Karpas-422 (cell line): Measurements from ENCODE around the gene HIF1A. TPM values are rescaled to one million over a fixed set of nuclear protein-coding genes. Genes with fewer than 3 reads are reported as not detected.

Experiments
- DNase-seq: peaks from one replicate; pipeline ENCODE4 v3.0.0-alpha.2; 2015
- H2AFZ ChIP-seq: fragments of 200-600 bp; sonication (generic); 2 replicates; pipeline ENCODE4 v1.6.1; 2014; ENCODE audit warnings: antibody characterized with exemption, low read length, mixed read lengths
- H3K27ac ChIP-seq: fragments of 200-600 bp; sonication (generic); 2 replicates; pipeline ENCODE4 v1.5.1; 2014; ENCODE audit warnings: mild to moderate bottlenecking, low read length, moderate library complexity
- H3K27me3 ChIP-seq: fragments of 200-600 bp; sonication (generic); 2 replicates; pipeline ENCODE4 v1.6.1; 2014; ENCODE audit warnings: low read length, mixed read lengths
- H3K36me3 ChIP-seq: fragments of 200-600 bp; sonication (generic); 2 replicates; pipeline ENCODE4 v1.6.1; 2014; ENCODE audit warnings: low read length, mixed read lengths; ENCODE audit not compliant: insufficient read depth
- H3K4me1 ChIP-seq: fragments of 200-600 bp; sonication (generic); 2 replicates; pipeline ENCODE4 v1.6.1; 2014; ENCODE audit warnings: mild to moderate bottlenecking, low read length, mixed read lengths
- H3K4me2 ChIP-seq: fragments of 200-600 bp; sonication (generic); 2 replicates; pipeline ENCODE4 v1.6.1; 2014; ENCODE audit warnings: low read length, low read depth, mild to moderate bottlenecking; ENCODE audit not compliant: poor library complexity, severe bottlenecking
- H3K4me3 ChIP-seq: fragments of 200-600 bp; sonication (generic); 2 replicates; pipeline ENCODE4 v1.5.1; 2014; ENCODE audit warnings: mild to moderate bottlenecking, antibody characterized with exemption, low read length, mixed read lengths
- H3K79me2 ChIP-seq: fragments of 200-600 bp; sonication (generic); 2 replicates; pipeline ENCODE4 v1.6.1; 2014; ENCODE audit warnings: mild to moderate bottlenecking, low read length, mixed read lengths
- H3K9ac ChIP-seq: fragments of 200-600 bp; sonication (generic); 2 replicates; pipeline ENCODE4 v1.6.0; 2014; ENCODE audit warnings: low read length
- H3K9me2 ChIP-seq: fragments of 200-600 bp; sonication (generic), shearing (Covaris generic); replicated peaks from 2 replicates; pipeline ENCODE4 v1.6.0; 2014; ENCODE audit warnings: mild to moderate bottlenecking, low read length, moderate library complexity; ENCODE audit not compliant: insufficient read depth
- H3K9me3 ChIP-seq: fragments of 300-700, 200-600 bp; sonication (generic); 2 replicates; pipeline ENCODE4 v1.6.1; 2014; ENCODE audit warnings: low read length, mixed read lengths
- H4K20me1 ChIP-seq: fragments of 200-600 bp; sonication (generic); 2 replicates; pipeline ENCODE4 v1.6.1; 2014; ENCODE audit warnings: mild to moderate bottlenecking, antibody characterized with exemption, low read length, low read depth; ENCODE audit not compliant: insufficient read depth
- total RNA-seq: library from RNA; depleted of rRNA; stranded (reverse); fragments of >200 nt; shearing (Covaris generic); gene quantifications from 2 replicates; pipeline ENCODE4 v1.2.3, GENCODE V29; 2014; ENCODE audit warnings: low replicate concordance

HIF1A gene
- total RNA-seq, 1 experiment from 2014 or later = 233 TPM

DNA sequence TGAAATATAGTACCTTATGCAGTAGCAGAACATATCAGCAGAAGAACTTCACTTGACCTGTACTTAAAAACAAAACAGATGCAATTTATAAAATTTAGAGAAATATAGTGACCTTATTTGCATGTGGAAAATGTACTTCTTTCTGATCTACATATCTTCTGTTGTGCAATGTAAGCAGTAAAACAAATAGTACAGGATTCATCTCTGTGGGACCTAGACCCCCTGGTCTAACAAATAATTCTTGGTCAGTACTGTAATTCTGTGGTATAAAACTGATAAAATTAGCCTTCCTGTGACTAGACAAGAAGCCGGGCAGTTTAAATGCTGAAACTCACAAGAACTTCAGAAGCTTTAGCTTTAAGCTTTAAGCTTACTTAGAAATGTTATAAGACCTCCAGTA, 21.6 kb downstream of the HIF1A start:
- Histone ChIP-seq H4K20me1 (peaks cover 68% of the 10 kb centered on the region), H3K27ac (peak overlapping the region; percentile 80), H3K36me3 (peaks cover 18% of the 10 kb centered on the region), H3K9me3 (no peaks in the 10 kb centered on the region), H3K4me2 (peak overlapping the region; percentile 60), H3K9ac (peak overlapping the region; percentile 19; the same call in 1 of the 2 replicates), H2AFZ (no peak overlapping the region), H3K27me3 (no peaks in the 10 kb centered on the region), H3K4me3 (peak overlapping the region; percentile 20), H3K9me2 (no peaks in the 10 kb centered on the region), H3K79me2 (peaks cover 97% of the 10 kb centered on the region), H3K4me1 (peaks cover 94% of the 10 kb centered on the region)
- no peak for DNase-seq

DNA sequence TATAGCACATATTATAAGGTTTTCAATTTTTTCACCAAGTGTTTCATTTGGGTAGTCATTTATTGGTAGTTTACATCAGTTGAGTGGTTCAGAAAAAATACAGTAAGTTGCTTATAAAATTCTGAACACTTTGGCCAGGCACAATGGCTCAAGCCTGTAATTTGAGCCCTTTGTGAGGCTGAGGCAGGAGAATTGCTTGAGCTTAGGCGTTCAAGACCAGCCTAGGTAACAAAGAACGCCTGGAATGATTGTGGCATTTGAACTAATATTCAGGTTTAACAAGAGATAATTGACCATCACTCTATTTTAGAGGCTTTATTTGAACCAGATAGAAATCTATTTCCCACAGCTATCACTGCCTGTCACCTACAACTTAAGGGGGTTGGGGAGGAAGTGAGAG, 22.7 kb downstream of the HIF1A start:
- Histone ChIP-seq H3K4me2 (peak overlapping the region; percentile 60), H3K79me2 (peaks cover 97% of the 10 kb centered on the region), H3K4me1 (peaks cover 87% of the 10 kb centered on the region), H3K27ac (peak overlapping the region; percentile 80), H3K9me3 (no peaks in the 10 kb centered on the region), H3K36me3 (peaks cover 29% of the 10 kb centered on the region), H4K20me1 (peaks cover 58% of the 10 kb centered on the region), H3K4me3 (0 out of 2 replicates have a peak overlapping the region, but pooled peaks have one; percentile 12), H2AFZ (no peak overlapping the region), H3K9me2 (no peaks in the 10 kb centered on the region), H3K9ac (peak overlapping the region; percentile 29), H3K27me3 (no peaks in the 10 kb centered on the region)
- DNase-seq = no peak

DNA sequence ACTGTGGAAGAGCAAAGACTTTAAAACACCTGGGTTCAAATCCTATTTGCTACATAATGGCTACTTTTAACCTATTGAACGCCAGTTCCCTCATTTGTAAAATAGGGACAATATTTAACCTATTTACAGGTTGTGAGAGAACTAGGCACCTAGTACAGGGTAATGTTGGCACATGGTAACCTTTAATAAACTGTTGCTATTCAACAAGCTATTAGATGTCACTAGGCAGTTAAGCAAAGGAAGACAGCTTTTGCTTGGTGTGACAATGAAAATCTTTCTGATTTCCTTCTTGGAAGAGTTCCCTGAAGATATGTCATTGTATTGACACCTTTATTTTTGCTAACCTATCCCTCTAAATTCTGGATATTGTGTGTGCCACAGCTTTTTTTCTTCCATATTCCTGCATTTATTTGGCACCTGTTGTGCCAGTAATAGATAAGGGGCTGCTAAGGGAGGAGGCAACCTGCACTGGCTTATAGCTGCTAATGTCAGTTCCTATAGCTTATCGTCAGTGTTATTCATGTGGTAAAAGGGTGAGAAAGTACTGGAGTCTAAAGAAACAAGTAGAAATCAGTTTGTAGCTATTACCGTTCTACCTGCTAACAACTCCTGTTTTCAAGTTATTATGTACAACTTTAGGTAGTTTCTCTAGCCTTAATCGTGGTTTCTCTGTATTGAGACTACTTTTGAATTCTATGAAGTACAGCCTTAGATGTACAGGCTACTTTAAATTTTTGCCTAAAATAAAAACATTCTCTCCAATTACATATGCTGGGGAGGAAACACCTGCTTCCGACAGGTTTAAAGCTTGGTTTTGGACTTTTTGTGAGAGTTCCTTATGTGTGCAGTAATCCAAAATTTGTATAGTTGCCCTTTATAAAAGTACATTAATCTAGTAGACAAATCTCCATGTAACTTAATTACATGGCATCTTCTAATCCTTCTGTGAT, 24.3 kb downstream of the HIF1A start:
- no peak for DNase-seq
- no peaks in the 10 kb centered on the region for H3K27me3 ChIP-seq
- peaks cover 96% of the 10 kb centered on the region for H3K79me2 ChIP-seq
- H3K4me3 ChIP-seq = peak overlapping the region; percentile 1; the same call in 1 of the 2 replicates
- H3K9me3 ChIP-seq = no peaks in the 10 kb centered on the region
- H3K9me2 ChIP-seq = no peaks in the 10 kb centered on the region
- peak overlapping the region; percentile 29 for H3K9ac ChIP-seq
- no peak overlapping the region for H2AFZ ChIP-seq
- peak overlapping the region; percentile 80 for H3K27ac ChIP-seq
- H3K36me3 ChIP-seq = peaks cover 40% of the 10 kb centered on the region
- peak overlapping the region; percentile 60 for H3K4me2 ChIP-seq
- H3K4me1 ChIP-seq = peaks cover 82% of the 10 kb centered on the region
- peaks cover 46% of the 10 kb centered on the region for H4K20me1 ChIP-seq

DNA sequence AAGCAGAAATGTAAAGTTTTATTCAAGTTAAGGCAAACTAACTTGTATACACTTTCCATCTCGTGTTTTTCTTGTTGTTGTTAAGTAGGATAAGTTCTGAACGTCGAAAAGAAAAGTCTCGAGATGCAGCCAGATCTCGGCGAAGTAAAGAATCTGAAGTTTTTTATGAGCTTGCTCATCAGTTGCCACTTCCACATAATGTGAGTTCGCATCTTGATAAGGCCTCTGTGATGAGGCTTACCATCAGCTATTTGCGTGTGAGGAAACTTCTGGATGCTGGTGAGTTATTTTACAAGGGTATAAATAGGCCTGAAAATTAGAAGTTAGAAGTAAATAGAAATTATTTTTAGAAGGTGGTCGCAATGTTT, 25.0 kb downstream of the HIF1A start:
- peaks cover 81% of the 10 kb centered on the region for H3K4me1 ChIP-seq
- peaks cover 95% of the 10 kb centered on the region for H3K79me2 ChIP-seq
- no peak overlapping the region for H2AFZ ChIP-seq
- H3K4me2 ChIP-seq = peak overlapping the region; percentile 60
- no peak overlapping the region for H3K9ac ChIP-seq
- no peak overlapping the region for H3K4me3 ChIP-seq
- H3K27me3 ChIP-seq = no peaks in the 10 kb centered on the region
- H3K36me3 ChIP-seq = peaks cover 45% of the 10 kb centered on the region
- no peaks in the 10 kb centered on the region for H3K9me3 ChIP-seq
- peak overlapping the region; percentile 80 for H3K27ac ChIP-seq
- H4K20me1 ChIP-seq = peaks cover 46% of the 10 kb centered on the region
- H3K9me2 ChIP-seq = no peaks in the 10 kb centered on the region
- no peak for DNase-seq

DNA sequence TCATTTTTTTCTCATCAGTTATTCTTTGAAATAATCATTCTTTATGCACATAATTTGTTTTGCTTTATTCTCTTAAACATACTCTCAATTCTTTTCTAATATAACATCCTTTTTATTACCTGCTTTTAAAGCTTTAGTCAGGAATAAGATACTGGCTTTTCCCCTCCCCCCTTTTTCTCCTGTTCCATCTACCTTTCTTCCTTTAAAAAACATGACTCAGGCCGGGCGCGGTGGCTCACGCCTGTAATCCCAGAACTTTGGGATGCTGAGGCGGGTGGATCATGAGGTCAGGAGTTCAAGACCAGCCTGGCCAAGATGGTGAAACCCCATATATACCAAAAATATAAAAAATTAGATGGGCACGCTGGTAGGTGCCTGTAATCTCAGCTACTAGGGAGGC, 25.4 kb downstream of the HIF1A start:
- H3K9me2 ChIP-seq = no peaks in the 10 kb centered on the region
- no peak overlapping the region for H3K4me3 ChIP-seq
- H3K4me1 ChIP-seq = peaks cover 80% of the 10 kb centered on the region
- peaks cover 94% of the 10 kb centered on the region for H3K79me2 ChIP-seq
- H2AFZ ChIP-seq = no peak overlapping the region
- no peak for DNase-seq
- no peak overlapping the region for H3K9ac ChIP-seq
- peak overlapping the region; percentile 80 for H3K27ac ChIP-seq
- H3K9me3 ChIP-seq = no peaks in the 10 kb centered on the region
- no peaks in the 10 kb centered on the region for H3K27me3 ChIP-seq
- H3K4me2 ChIP-seq = peak overlapping the region; percentile 60
- H4K20me1 ChIP-seq = peaks cover 43% of the 10 kb centered on the region
- H3K36me3 ChIP-seq = peaks cover 45% of the 10 kb centered on the region

DNA sequence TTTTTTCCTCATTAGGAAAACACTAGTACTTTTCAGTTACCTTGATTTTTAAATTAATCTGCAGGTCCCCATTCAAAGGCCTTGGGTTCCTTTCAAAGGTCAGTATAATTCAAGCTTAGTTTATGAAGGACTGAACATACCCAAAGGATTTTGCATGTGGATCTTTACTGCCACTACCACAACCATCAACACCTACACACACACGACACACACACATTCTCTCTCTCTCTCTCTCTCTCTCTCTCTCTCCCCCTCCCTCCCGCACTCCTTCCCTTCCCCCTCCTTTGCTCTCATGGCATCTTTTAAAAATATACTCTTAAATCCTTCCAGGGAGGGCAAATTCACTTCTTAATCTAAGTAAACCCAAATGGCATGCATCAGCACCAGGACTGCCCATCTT, 28.8 kb downstream of the HIF1A start:
- peaks cover 93% of the 10 kb centered on the region for H3K79me2 ChIP-seq

DNA sequence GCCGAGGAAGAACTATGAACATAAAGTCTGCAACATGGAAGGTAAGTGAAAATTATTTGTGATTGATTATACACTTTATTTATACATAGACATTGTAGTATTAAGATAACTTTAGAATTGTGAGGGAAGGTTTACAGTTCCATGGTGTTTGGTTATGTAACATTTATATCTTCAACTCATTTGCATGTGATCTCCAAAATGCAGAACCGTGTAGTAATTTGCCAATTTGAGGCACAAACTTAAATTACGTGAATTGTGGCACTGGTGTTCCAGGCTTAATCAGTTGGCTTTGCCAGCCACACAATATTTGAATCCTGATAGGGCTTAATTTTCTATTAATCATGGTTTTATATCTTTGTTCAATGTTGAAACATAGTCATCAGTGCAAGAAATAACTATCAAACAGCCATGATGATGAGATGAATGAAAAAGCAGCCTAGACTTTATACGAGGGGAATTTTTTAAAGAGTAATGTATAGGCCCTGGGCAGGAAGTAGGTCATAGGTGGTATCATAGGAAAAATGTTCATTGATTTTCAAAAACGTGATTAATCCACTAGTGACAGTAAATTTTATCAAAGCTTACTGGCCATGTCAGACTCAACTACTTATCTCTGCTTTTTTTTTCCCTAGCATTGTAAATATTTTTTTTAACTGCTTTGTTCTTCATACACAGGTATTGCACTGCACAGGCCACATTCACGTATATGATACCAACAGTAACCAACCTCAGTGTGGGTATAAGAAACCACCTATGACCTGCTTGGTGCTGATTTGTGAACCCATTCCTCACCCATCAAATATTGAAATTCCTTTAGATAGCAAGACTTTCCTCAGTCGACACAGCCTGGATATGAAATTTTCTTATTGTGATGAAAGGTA, 31.7 kb downstream of the HIF1A start:
- H3K27ac ChIP-seq = peak overlapping the region; percentile 74
- peak; percentile 64 for DNase-seq
- peak overlapping the region; percentile 23; the same call in 1 of the 2 replicates for H3K4me3 ChIP-seq
- H4K20me1 ChIP-seq = peaks cover 12% of the 10 kb centered on the region; the same call in 1 of the 2 replicates
- no peaks in the 10 kb centered on the region for H3K9me3 ChIP-seq
- no peak overlapping the region for H2AFZ ChIP-seq
- H3K4me2 ChIP-seq = peak overlapping the region; percentile 46
- H3K4me1 ChIP-seq = peaks cover 75% of the 10 kb centered on the region
- peaks cover 95% of the 10 kb centered on the region for H3K79me2 ChIP-seq
- peak overlapping the region; percentile 9; the same call in 1 of the 2 replicates for H3K9ac ChIP-seq
- H3K36me3 ChIP-seq = peaks cover 72% of the 10 kb centered on the region
- H3K27me3 ChIP-seq = no peaks in the 10 kb centered on the region
- no peaks in the 10 kb centered on the region for H3K9me2 ChIP-seq

More for the DNA sequence above, 28.8 kb downstream of the HIF1A start:
- Histone ChIP-seq H4K20me1 (peaks cover 17% of the 10 kb centered on the region), H3K9me3 (no peaks in the 10 kb centered on the region), H3K4me1 (peaks cover 76% of the 10 kb centered on the region), H3K36me3 (peaks cover 69% of the 10 kb centered on the region), H3K9ac (no peak overlapping the region), H3K9me2 (no peaks in the 10 kb centered on the region), H2AFZ (no peak overlapping the region), H3K27me3 (no peaks in the 10 kb centered on the region), H3K27ac (peak overlapping the region; percentile 74), H3K4me3 (no peak overlapping the region), H3K4me2 (no peak overlapping the region)
- DNase-seq = no peak
